ENCODE measurements around the gene NPEPL1. TPM values are rescaled to one million over a fixed set of nuclear protein-coding genes. Genes with fewer than 3 reads are reported as not detected.

The NPEPL1 gene
- total RNA-seq, 4 donors from 2014 or later, result 21.7 to 37.9 (median 29.7) TPM

DNA sequence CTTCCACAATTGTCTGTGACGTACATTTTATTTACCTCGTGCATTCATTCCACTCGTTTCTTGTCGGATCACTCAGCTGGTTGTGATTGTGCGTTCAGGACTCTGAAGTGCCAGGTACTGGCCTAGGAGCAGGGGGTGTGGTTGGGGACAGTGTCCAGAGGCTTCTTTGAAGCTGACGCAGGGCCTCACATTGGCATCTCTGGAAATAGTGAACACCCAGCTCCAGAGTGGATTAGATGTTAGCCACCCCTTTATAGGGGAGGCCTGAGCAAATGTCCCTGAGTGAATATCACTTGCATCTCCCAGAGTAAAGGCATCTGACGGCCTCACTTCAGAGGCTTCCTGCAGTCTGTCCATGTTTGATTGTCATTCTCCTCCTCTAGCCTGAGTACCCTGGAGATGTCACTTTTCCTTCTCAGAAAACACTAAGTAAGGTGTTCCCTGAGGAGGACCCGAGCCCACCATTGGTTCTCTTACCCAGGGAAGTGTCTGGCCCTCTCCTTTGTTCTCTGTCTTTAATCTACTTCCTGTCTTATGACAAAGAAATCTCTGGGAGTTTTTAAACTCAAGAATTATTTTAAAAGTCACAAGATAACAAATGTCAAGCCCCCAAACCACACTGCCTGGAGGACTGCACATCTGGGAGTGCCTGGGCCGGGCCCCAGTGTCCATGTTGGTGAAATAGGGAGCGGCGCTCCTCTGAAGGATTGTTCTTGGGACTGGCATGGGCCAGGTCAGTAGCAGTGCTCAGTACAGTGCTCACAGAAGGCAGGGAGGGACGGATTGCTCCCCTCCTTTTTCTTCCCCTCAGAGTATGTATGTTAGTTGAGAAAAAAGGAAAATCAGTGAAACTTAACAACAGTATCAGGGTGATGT lies 30.8 kb upstream of the NPEPL1 start:
- intact Hi-C loops (cut with DNase I; ENCODE audit: low total_unique reads), result no loop called here
- no peak for TF ChIP-seq POLR2A (IDR thresholded peaks at IDR 0.05)
- TF ChIP-seq CTCF (IDR thresholded peaks at IDR 0.05), result no peak
- WGBS, 2 donors, result 77 to 84% methylated on average over 12 of the region's 12 CpGs
- no peak for DNase-seq (ENCODE audit: low spot score in 2 of 2)
- H3K4me3 ChIP-seq (ENCODE audit: low read depth, poor library complexity, severe bottlenecking), result no peak overlapping the region

GRCh38 chr20:58664331-58664730 lies 28.3 kb upstream of the NPEPL1 start:
- H3K4me3 ChIP-seq (ENCODE audit: low read depth, poor library complexity, severe bottlenecking), result no peak overlapping the region
- TF ChIP-seq POLR2A (IDR thresholded peaks at IDR 0.05) (no peak), CTCF (IDR thresholded peaks at IDR 0.05) (no peak)
- WGBS, 2 donors, result 89 to 92% methylated on average over 2 of the region's 2 CpGs
- DNase-seq (ENCODE audit: low spot score in 2 of 2), result no peak
- intact Hi-C loops (cut with DNase I; ENCODE audit: low total_unique reads), result no loop called here

DNA sequence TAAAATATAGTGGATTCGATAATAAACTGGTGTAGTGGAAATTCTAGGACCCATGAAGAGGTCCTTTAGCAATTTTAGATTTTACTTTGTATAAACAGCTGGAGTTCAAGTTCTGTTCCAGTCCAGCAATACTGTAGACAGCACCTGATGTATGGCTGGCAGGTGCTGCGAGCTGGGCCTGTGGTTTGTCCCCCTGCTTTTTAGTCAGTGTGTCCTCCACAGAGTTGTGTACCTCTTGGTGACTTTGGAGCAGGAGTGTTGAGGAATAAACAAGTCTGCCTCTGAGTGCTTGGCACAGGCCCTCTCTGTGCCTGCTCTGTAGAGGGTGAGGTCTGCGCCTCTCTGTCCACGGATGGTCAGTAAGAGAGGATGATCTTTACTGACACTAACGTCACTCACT lies 27.7 kb upstream of the NPEPL1 start:
- DNase-seq (ENCODE audit: low spot score in 2 of 2), result no peak
- 82 to 89% methylated on average over 5 of the region's 5 CpGs for WGBS, 2 donors
- no peak for TF ChIP-seq POLR2A (IDR thresholded peaks at IDR 0.05)
- TF ChIP-seq CTCF (IDR thresholded peaks at IDR 0.05), result no peak
- no peak overlapping the region for H3K4me3 ChIP-seq (ENCODE audit: low read depth, poor library complexity, severe bottlenecking)
- intact Hi-C loops (cut with DNase I; ENCODE audit: low total_unique reads), result no loop called here

DNA sequence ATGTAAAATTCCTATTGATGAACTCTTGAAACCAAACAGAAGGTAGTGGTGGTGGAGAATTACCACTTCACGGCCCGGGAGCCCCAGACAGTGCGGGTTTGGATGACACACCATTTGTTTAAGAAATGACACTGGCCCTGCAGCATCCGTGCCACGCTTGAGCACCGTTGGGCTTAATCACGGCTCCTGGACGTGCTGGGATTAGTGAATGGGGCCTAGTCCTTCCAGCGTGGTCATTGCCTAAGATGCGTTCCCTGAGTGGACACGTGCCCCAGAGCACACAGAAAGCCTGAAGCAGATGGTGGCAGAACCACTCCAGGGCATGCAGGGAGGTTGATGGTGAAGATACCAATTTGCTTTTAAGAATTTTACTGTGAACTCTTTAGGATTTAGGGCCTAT lies 27.0 kb upstream of the NPEPL1 start:
- whole genome bisulfite sequencing, 2 donors, result 77 to 82% methylated on average over 11 of the region's 11 CpGs
- TF ChIP-seq CTCF (IDR thresholded peaks at IDR 0.05) (no peak), POLR2A (IDR thresholded peaks at IDR 0.05) (no peak)
- intact Hi-C loops (cut with DNase I; ENCODE audit: low total_unique reads), result no loop called here
- DNase-seq (ENCODE audit: low spot score in 2 of 2), result no peak
- H3K4me3 ChIP-seq (ENCODE audit: low read depth, poor library complexity, severe bottlenecking), result no peak overlapping the region

- intact Hi-C loops (cut with DNase I; ENCODE audit: low total_unique reads), result no loop called here
- DNase-seq (ENCODE audit: low spot score in 2 of 2), result no peak
- TF ChIP-seq CTCF (IDR thresholded peaks at IDR 0.05) (no peak), POLR2A (IDR thresholded peaks at IDR 0.05) (no peak)
- H3K4me3 ChIP-seq (ENCODE audit: low read depth, poor library complexity, severe bottlenecking), result no peak overlapping the region
- 93 to 98% methylated on average over 7 of the region's 7 CpGs for WGBS, 2 donors
Measured at GRCh38 chr20:58666702-58667101, 25.9 kb upstream of the NPEPL1 start.
